GM13976 (cell line): ENCODE measurements around the gene ENDOD1.
"Not testable (repeated sequence)": the region's sequence is repeated elsewhere in the genome, so short reads cannot be mapped to it uniquely, and the experiment has no call there.

Experiments
- DNase-seq: peaks from one replicate; pipeline ENCODE4 v3.0.0; 2012; ENCODE audit warnings: low spot score
- CTCF ChIP-seq: IDR thresholded peaks from 2 replicates; pipeline ENCODE4 v1.5.1; 2012; ENCODE audit warnings: borderline replicate concordance, mild to moderate bottlenecking; ENCODE audit not compliant: insufficient read depth; ENCODE audit errors: extremely low read depth, missing control alignments, control extremely low read depth
- in situ Hi-C: fragments of 300-500 bp; cut with MboI; formaldehyde crosslinking; loops from one replicate; pipeline ENCODE4 v1.12.0; 2022; ENCODE audit warnings: low sequenced_read_pairs, mixed read lengths, inconsistent platforms; ENCODE audit not compliant: unreplicated experiment

ENDOD1 gene

GRCh38 chr11:95104121-95104830 is 14.6 kb downstream of the ENDOD1 start:
- in situ Hi-C loops = no loop called here
- no peak for TF ChIP-seq CTCF
- no peak for DNase-seq

- in situ Hi-C loops = no loop called here
- no peak for TF ChIP-seq CTCF
- DNase-seq = no peak
Measured at GRCh38 chr11:95104856-95105255, 15.2 kb downstream of the ENDOD1 start.

- in situ Hi-C loops = no loop called here
- no peak for DNase-seq
- TF ChIP-seq CTCF = no peak
Measured at GRCh38 chr11:95108159-95108611, 18.5 kb downstream of the ENDOD1 start.

GRCh38 chr11:95108671-95109551 is 19.3 kb downstream of the ENDOD1 start:
- TF ChIP-seq CTCF = no peak
- in situ Hi-C loops = no loop called here
- no peak for DNase-seq

- DNase-seq, in situ Hi-C loops: not testable (repeated sequence)
Measured at GRCh38 chr11:95111471-95111870, 21.8 kb downstream of the ENDOD1 start.

- in situ Hi-C loops = no loop called here
- DNase-seq = no peak
- no peak for TF ChIP-seq CTCF
Measured at GRCh38 chr11:95111923-95112540, 22.4 kb downstream of the ENDOD1 start.
